HCT116 (cell line): ENCODE results near the gene TAOK3. TPM values are rescaled to one million over a fixed set of nuclear protein-coding genes. Genes with fewer than 3 reads are reported as not detected.

ENCODE experiments used
- ATAC-seq: fragments of 200-7000 bp; cut with Tn5 transposase; 2 replicates; pipeline ENCODE4 v1.9.1; 2020; ENCODE audit warnings: mild to moderate bottlenecking, moderate library complexity
- BruUV-seq: library from RNA; stranded (reverse); fragments of 400-500 nt; replicated peaks from 2 replicates; lab custom pipeline; 2021; lab: Mats Ljungman, UMichigan
- CTCF ChIA-PET: fragments of 300-600 bp; sonication (Branson Sonifier 250); formaldehyde crosslinking; loops from one replicate; lab custom pipeline; 2021; ENCODE audit warnings: antibody characterized with exemption; lab: Charles Lee
- POLR2A ChIA-PET: fragments of 300-600, 350-600 bp; sonication (Branson Sonifier 250); formaldehyde crosslinking; loops from one replicate; lab custom pipeline; 2021; ENCODE audit warnings: antibody characterized with exemption; lab: Charles Lee
- RAD21 ChIA-PET, 2 experiments: fragments of 300-600 bp; sonication (Branson Sonifier 250); formaldehyde crosslinking; loops; one replicate each; lab custom pipeline; 2023; ENCODE audit warnings: low total read pairs in 2 of 2; ENCODE audit not compliant: uncharacterized antibody in 2 of 2, unreplicated experiment in 2 of 2, low non-redundant PET in 1 of 2; lab: Charles Lee
- DNase-seq: peaks from one replicate; pipeline ENCODE4 v3.0.0-alpha.2; 2010; ENCODE audit warnings: low read depth, low spot score
- H2AFZ ChIP-seq: fragments of 200-600 bp; shearing (Covaris generic), sonication (generic); 2 replicates; pipeline ENCODE4 v1.6.1; 2017; ENCODE audit warnings: low read depth, mixed run types, mixed read lengths, antibody characterized with exemption, low read length; ENCODE audit not compliant: poor library complexity, severe bottlenecking
- H3K27ac ChIP-seq: 2 replicates; pipeline ENCODE4 v1.5.1; 2012; ENCODE audit warnings: low read depth, low read length
- H3K27me3 ChIP-seq: fragments of 200-600 bp; sonication (generic); 2 replicates; pipeline ENCODE4 v1.6.1; 2016; ENCODE audit warnings: mixed run types, low read length, mixed read lengths; ENCODE audit not compliant: insufficient read depth
- H3K36me3 ChIP-seq, 2 experiments: fragments of 200-500 bp in 1 of 2; fragments of 200-600 bp in 1 of 2; sonication (Bioruptor generic) in 1 of 2; sonication (generic) in 1 of 2; 2 replicates each; pipeline versions ENCODE4 v1.5.1 to v1.6.1; 2014 to 2016; ENCODE audit warnings: low read length in 2 of 2, inconsistent platforms in 1 of 2, mixed read lengths in 1 of 2, mixed run types in 1 of 2; ENCODE audit not compliant: insufficient read depth in 2 of 2, control insufficient read depth in 1 of 2
- H3K4me1 ChIP-seq, 2 experiments: fragments of 200-600 bp in 1 of 2; sonication (generic) in 1 of 2; 2 replicates each; pipeline versions ENCODE4 v1.5.1 to v1.6.1; 2012 to 2017; ENCODE audit warnings: low read length in 2 of 2, inconsistent platforms in 1 of 2, mild to moderate bottlenecking in 1 of 2, mixed read lengths in 1 of 2, mixed run types in 1 of 2, moderate library complexity in 1 of 2; ENCODE audit not compliant: insufficient read depth in 2 of 2, control insufficient read depth in 1 of 2
- H3K4me2 ChIP-seq: fragments of 200-600 bp; sonication (generic); 2 replicates; pipeline ENCODE4 v1.6.1; 2017; ENCODE audit warnings: mixed run types, low read length, mixed read lengths
- H3K4me3 ChIP-seq, 2 experiments: fragments of 200-600 bp in 1 of 2; sonication (generic) in 1 of 2; replicated peaks in 1 of 2; 2 replicates each; pipeline ENCODE4 v1.5.1; 2011 to 2016; ENCODE audit warnings: low read length in 2 of 2, control low read depth in 1 of 2, low read depth in 1 of 2, mild to moderate bottlenecking in 1 of 2, mixed read lengths in 1 of 2, mixed run types in 1 of 2
- H3K79me2 ChIP-seq: fragments of 200-600 bp; sonication (generic); 2 replicates; pipeline ENCODE4 v1.6.1; 2017; ENCODE audit warnings: mild to moderate bottlenecking, mixed run types, low read length, moderate library complexity, mixed read lengths; ENCODE audit not compliant: insufficient read depth
- H3K9ac ChIP-seq: fragments of 200-600 bp; sonication (generic); 2 replicates; pipeline ENCODE4 v1.6.1; 2016; ENCODE audit warnings: low read length, mixed read lengths
- H3K9me2 ChIP-seq: fragments of 200-600 bp; sonication (generic), shearing (Covaris generic); 2 replicates; pipeline ENCODE4 v1.6.1; 2017; ENCODE audit warnings: mixed run types, mild to moderate bottlenecking, moderate library complexity; ENCODE audit not compliant: insufficient read depth
- H3K9me3 ChIP-seq, 2 experiments: fragments of 200-500 bp in 1 of 2; fragments of 200-600 bp in 1 of 2; sonication (Bioruptor generic) in 1 of 2; sonication (generic) in 1 of 2; 2 replicates each; pipeline ENCODE4 v1.6.1; 2014 to 2017; ENCODE audit warnings: low read length in 2 of 2, mixed read lengths in 2 of 2, inconsistent platforms in 1 of 2, low read depth in 1 of 2, mild to moderate bottlenecking in 1 of 2, mixed run types in 1 of 2, moderate library complexity in 1 of 2; ENCODE audit not compliant: control insufficient read depth in 1 of 2, insufficient read depth in 1 of 2
- H4K20me1 ChIP-seq: fragments of 200-600 bp; sonication (generic), shearing (Covaris generic); 2 replicates; pipeline ENCODE4 v1.6.1; 2017; ENCODE audit warnings: mixed run types, mild to moderate bottlenecking, moderate library complexity; ENCODE audit not compliant: insufficient read depth
- CBX3 ChIP-seq: IDR thresholded peaks from 2 replicates; pipeline ENCODE4 v1.6.1; 2012; ENCODE audit warnings: low read depth
- CEBPB ChIP-seq: IDR thresholded peaks from 2 replicates; pipeline ENCODE4 v1.6.1; 2012; ENCODE audit warnings: low read depth
- EGR1 ChIP-seq: IDR thresholded peaks from 2 replicates; pipeline ENCODE4 v1.6.1; 2012; ENCODE audit warnings: low read depth
- ELF1 ChIP-seq: IDR thresholded peaks from 2 replicates; pipeline ENCODE4 v1.6.1; 2012; ENCODE audit warnings: low read depth, borderline replicate concordance
- EZH2 ChIP-seq: fragments of 200-600 bp; sonication (generic); IDR thresholded peaks from 2 replicates; pipeline ENCODE4 v1.6.1; 2017; ENCODE audit warnings: antibody characterized with exemption, mixed run types
- EZH2phosphoT487 ChIP-seq: fragments of 200-600 bp; IDR thresholded peaks from 2 replicates; pipeline ENCODE4 v1.6.1; 2018; ENCODE audit warnings: antibody characterized with exemption, borderline replicate concordance
- FOSL1 ChIP-seq: IDR thresholded peaks from 2 replicates; pipeline ENCODE4 v1.6.1; 2012; ENCODE audit warnings: low read depth
- JUND ChIP-seq: IDR thresholded peaks from 2 replicates; pipeline ENCODE4 v1.6.1; 2012
- POLR2A ChIP-seq: IDR thresholded peaks from 2 replicates; pipeline ENCODE4 v1.7.0; 2011; ENCODE audit warnings: borderline replicate concordance; ENCODE audit not compliant: insufficient read depth, insufficient read length; ENCODE audit errors: extremely low read depth
- RAD21 ChIP-seq: IDR thresholded peaks from 2 replicates; pipeline ENCODE4 v1.6.1; 2012; ENCODE audit warnings: low read depth, mild to moderate bottlenecking
- SIN3A ChIP-seq: IDR thresholded peaks from 2 replicates; pipeline ENCODE4 v1.6.1; 2012; ENCODE audit warnings: low read depth
- TCF7L2 ChIP-seq: IDR thresholded peaks from 2 replicates; pipeline ENCODE4 v1.7.0; 2011; ENCODE audit warnings: borderline replicate concordance, inconsistent platforms; ENCODE audit not compliant: insufficient read depth, insufficient read length; ENCODE audit errors: extremely low read depth
- YY1 ChIP-seq: IDR thresholded peaks from 2 replicates; pipeline ENCODE4 v1.6.1; 2011; ENCODE audit warnings: low read length, low read depth, moderate library complexity, mild to moderate bottlenecking; ENCODE audit not compliant: insufficient replicate concordance; ENCODE audit errors: extremely low read depth
- ZFX ChIP-seq: fragments of 450-650 bp; IDR thresholded peaks from 2 replicates; pipeline ENCODE4 v1.6.1; 2017
- intact Hi-C: fragments of 100-400 bp; cut with micrococcal nuclease; formaldehyde crosslinking; loops from 2 replicates; pipeline ENCODE4 v1.10.0; 2022
- total RNA-seq: library from RNA; stranded (reverse); gene quantifications from one replicate; pipeline ENCODE4 v1.2.1, GENCODE V29; 2021; ENCODE audit not compliant: unreplicated experiment
- TF ChIP-seq, protein P1 (sequence below): IDR thresholded peaks from 2 replicates; pipeline ENCODE4 v1.6.1; 2012; ENCODE audit warnings: low read depth
- TF ChIP-seq, protein P2 (sequence below): IDR thresholded peaks from 2 replicates; pipeline ENCODE4 v1.6.1; 2012

Gene TAOK3
- total RNA-seq, 1 experiment from 2014 or later, result 10.5 TPM

DNA sequence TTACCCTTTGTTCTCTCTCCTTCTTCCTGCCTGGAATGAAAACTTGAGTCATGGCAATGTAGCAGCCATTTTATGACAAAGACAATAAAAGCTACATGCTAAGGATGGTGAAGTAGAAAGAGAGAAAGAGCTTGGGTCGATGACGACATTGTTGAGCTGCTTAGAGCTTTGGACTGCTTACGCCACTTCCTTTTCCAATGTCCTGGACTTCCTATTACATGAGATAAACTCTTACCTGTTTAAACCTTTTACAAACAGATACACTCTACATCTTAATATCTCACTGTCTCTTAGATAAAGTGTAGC lies 166.6 kb downstream of the TAOK3 start (continued):
- TF ChIP-seq, protein P1, sequence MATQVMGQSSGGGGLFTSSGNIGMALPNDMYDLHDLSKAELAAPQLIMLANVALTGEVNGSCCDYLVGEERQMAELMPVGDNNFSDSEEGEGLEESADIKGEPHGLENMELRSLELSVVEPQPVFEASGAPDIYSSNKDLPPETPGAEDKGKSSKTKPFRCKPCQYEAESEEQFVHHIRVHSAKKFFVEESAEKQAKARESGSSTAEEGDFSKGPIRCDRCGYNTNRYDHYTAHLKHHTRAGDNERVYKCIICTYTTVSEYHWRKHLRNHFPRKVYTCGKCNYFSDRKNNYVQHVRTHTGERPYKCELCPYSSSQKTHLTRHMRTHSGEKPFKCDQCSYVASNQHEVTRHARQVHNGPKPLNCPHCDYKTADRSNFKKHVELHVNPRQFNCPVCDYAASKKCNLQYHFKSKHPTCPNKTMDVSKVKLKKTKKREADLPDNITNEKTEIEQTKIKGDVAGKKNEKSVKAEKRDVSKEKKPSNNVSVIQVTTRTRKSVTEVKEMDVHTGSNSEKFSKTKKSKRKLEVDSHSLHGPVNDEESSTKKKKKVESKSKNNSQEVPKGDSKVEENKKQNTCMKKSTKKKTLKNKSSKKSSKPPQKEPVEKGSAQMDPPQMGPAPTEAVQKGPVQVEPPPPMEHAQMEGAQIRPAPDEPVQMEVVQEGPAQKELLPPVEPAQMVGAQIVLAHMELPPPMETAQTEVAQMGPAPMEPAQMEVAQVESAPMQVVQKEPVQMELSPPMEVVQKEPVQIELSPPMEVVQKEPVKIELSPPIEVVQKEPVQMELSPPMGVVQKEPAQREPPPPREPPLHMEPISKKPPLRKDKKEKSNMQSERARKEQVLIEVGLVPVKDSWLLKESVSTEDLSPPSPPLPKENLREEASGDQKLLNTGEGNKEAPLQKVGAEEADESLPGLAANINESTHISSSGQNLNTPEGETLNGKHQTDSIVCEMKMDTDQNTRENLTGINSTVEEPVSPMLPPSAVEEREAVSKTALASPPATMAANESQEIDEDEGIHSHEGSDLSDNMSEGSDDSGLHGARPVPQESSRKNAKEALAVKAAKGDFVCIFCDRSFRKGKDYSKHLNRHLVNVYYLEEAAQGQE, result no peak
- no peak for TF ChIP-seq RAD21

DNA sequence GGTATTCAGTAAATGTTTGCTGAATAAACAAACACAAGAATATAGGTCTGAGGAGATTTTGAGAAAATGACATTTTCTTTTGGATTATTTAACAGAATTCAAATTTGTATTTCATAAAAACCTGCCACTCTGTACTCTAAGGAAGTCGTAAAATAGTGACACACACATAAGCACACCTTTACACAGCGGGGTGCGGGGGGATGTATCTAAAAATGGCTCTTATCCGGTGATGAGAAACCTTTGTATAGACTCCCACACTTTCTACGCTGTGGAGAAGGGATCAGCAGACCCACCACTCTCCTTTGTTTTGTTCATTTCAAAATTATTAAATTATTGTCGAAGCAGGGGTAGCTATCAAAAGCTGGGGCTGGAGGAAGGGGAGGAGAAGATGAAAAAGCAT lies 178.7 kb downstream of the TAOK3 start:
- Histone ChIP-seq H3K4me2 (no peak overlapping the region), H2AFZ (no peak overlapping the region), H3K9ac (no peak overlapping the region), H3K4me3 (no peak overlapping the region), H3K79me2 (no peaks in the 10 kb centered on the region), H3K27me3 (no peaks in the 10 kb centered on the region), H3K4me1 (no peaks in the 10 kb centered on the region), H3K27ac (no peak overlapping the region), H3K9me3 (no peaks in the 10 kb centered on the region), H3K9me2 (no peaks in the 10 kb centered on the region), H3K36me3 (no peaks in the 10 kb centered on the region), H4K20me1 (no peaks in the 10 kb centered on the region)
- ChIA-PET RAD21 (no interaction called here), CTCF (no interaction called here), POLR2A (no interaction called here)
- intact Hi-C loops, result no loop called here
- no TSS peak for BruUV-seq
- DNase-seq, result no peak
- TF ChIP-seq EGR1 (no peak), FOSL1 (no peak), ELF1 (no peak), CEBPB (no peak), SIN3A (no peak), JUND (no peak), EZH2 (no peak), ZFX (no peak), POLR2A (no peak), CBX3 (no peak), EZH2phosphoT487 (no peak), YY1 (no peak), TCF7L2 (no peak)
- TF ChIP-seq, protein P2, sequence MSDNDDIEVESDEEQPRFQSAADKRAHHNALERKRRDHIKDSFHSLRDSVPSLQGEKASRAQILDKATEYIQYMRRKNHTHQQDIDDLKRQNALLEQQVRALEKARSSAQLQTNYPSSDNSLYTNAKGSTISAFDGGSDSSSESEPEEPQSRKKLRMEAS, result no peak
- TF ChIP-seq, protein P1, result no peak
- ATAC-seq, result no peak
